Panc1 (cell line): ENCODE results near the gene WSCD2. TPM values are rescaled to one million over a fixed set of nuclear protein-coding genes. Genes with fewer than 3 reads are reported as not detected.

Source experiments
- ATAC-seq: fragments of 200-7000 bp; cut with Tn5 transposase; 2 replicates; pipeline ENCODE4 v1.9.1; 2020; ENCODE audit warnings: mild to moderate bottlenecking, moderate library complexity
- BruUV-seq: library from RNA; stranded (reverse); fragments of 400-500 nt; replicated peaks from 2 replicates; lab custom pipeline; 2021; lab: Mats Ljungman, UMichigan
- CTCF ChIA-PET: fragments of 300-600 bp; sonication (Branson Sonifier 250); formaldehyde crosslinking; loops from one replicate; lab custom pipeline; 2022; ENCODE audit warnings: antibody characterized with exemption; lab: Charles Lee
- POLR2A ChIA-PET: fragments of 300-600 bp; sonication (Branson Sonifier 250); formaldehyde crosslinking; loops from one replicate; lab custom pipeline; 2022; ENCODE audit warnings: antibody characterized with exemption; lab: Charles Lee
- DNase-seq: peaks from one replicate; pipeline ENCODE4 v3.0.0-alpha.2; 2010; ENCODE audit warnings: low read depth, low spot score
- H3K27ac ChIP-seq: 2 replicates; pipeline ENCODE4 v1.5.1; 2011; ENCODE audit warnings: mild to moderate bottlenecking, low read length, inconsistent platforms
- H3K27me3 ChIP-seq: fragments of 200-500 bp; sonication (Bioruptor generic); 2 replicates; pipeline ENCODE4 v1.6.0; 2014; ENCODE audit warnings: low read length, inconsistent platforms; ENCODE audit not compliant: control insufficient read depth, insufficient read depth
- H3K36me3 ChIP-seq: fragments of 200-500 bp; sonication (Bioruptor generic); 2 replicates; pipeline ENCODE4 v1.5.1; 2014; ENCODE audit warnings: inconsistent platforms, mild to moderate bottlenecking, low read length, moderate library complexity; ENCODE audit not compliant: control insufficient read depth, insufficient read depth
- H3K4me1 ChIP-seq: 2 replicates; pipeline ENCODE4 v1.5.1; 2011; ENCODE audit warnings: inconsistent platforms, mild to moderate bottlenecking, low read length, moderate library complexity; ENCODE audit not compliant: control insufficient read depth, insufficient read depth
- H3K4me3 ChIP-seq, 2 experiments: 2 replicates each; pipeline ENCODE4 v1.5.1; 2011 to 2012; ENCODE audit warnings: low read depth in 2 of 2, low read length in 2 of 2, mild to moderate bottlenecking in 2 of 2, inconsistent platforms in 1 of 2, moderate library complexity in 1 of 2
- H3K9me3 ChIP-seq: fragments of 200-500 bp; sonication (Bioruptor generic); 2 replicates; pipeline ENCODE4 v1.5.1; 2014; ENCODE audit warnings: low read depth, mild to moderate bottlenecking, inconsistent platforms, low read length, moderate library complexity; ENCODE audit not compliant: control insufficient read depth, insufficient read depth
- POLR2AphosphoS5 ChIP-seq: IDR thresholded peaks from 2 replicates; pipeline ENCODE4 v1.6.1; 2012; ENCODE audit warnings: mild to moderate bottlenecking, low read depth, low read length, moderate library complexity
- SIN3A ChIP-seq: IDR thresholded peaks from 2 replicates; pipeline ENCODE4 v1.6.1; 2012; ENCODE audit warnings: low read depth, mild to moderate bottlenecking, low read length, moderate library complexity, borderline replicate concordance; ENCODE audit not compliant: insufficient read depth
- TCF7L2 ChIP-seq: IDR thresholded peaks from 2 replicates; pipeline ENCODE4 v1.6.1; 2011; ENCODE audit warnings: mild to moderate bottlenecking, low read depth, low read length, inconsistent platforms
- in situ Hi-C: cut with HindIII; loops from 2 replicates; pipeline ENCODE4 v1.10.0; 2016; ENCODE audit warnings: low sequenced_read_pairs, low pct_unique_long_range_greater_than_20kb
- intact Hi-C: fragments of 100-400 bp; cut with micrococcal nuclease; formaldehyde crosslinking; loops from one replicate; pipeline ENCODE4 v1.10.0; 2022; ENCODE audit not compliant: unreplicated experiment
- total RNA-seq: library from RNA; stranded (reverse); gene quantifications from one replicate; pipeline ENCODE4 v1.2.1, GENCODE V29; 2021; ENCODE audit not compliant: unreplicated experiment
- TF ChIP-seq, protein P1 (sequence below), 2 experiments: IDR thresholded peaks; 2 replicates each; pipeline ENCODE4 v1.6.1; 2011 to 2012; ENCODE audit warnings: low read depth in 2 of 2, control low read depth in 1 of 2, low read length in 1 of 2, mild to moderate bottlenecking in 1 of 2, moderate library complexity in 1 of 2; ENCODE audit not compliant: insufficient read depth in 1 of 2
- TF ChIP-seq, protein P2 (sequence below): fragments of 450-650 bp; IDR thresholded peaks from 2 replicates; pipeline ENCODE4 v1.5.1; 2017; ENCODE audit warnings: mild to moderate bottlenecking

Gene WSCD2
- total RNA-seq, 1 experiment from 2014 or later, result 0.64 TPM

DNA sequence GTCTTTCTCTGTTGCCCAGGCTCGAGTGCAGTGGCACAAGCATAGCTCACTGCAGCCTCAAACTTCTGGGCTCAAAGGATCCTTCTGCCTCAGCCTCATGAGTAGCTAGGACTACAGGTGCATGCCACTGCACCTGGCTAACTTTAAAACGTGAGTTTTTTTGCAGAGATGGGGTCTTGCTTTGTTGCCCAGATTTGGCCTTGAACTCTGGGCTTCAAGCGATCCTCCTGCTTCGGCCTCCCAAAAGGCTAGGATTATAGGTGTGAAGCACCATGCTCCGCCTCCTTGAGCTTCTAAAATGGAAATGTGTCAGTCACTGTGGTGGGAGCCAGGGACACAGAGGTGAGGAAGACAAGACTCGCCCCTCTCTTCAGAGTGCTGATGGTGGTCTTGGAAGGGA, 45.6 kb downstream of the WSCD2 start:
- Histone ChIP-seq H3K4me3 (no peak overlapping the region), H3K4me1 (no peaks in the 10 kb centered on the region), H3K9me3 (no peaks in the 10 kb centered on the region), H3K27ac (no peak overlapping the region), H3K27me3 (peaks cover 13% of the 10 kb centered on the region), H3K36me3 (no peaks in the 10 kb centered on the region)
- TF ChIP-seq POLR2AphosphoS5, result no peak
- TF ChIP-seq TCF7L2, result no peak
- TF ChIP-seq, protein P1, sequence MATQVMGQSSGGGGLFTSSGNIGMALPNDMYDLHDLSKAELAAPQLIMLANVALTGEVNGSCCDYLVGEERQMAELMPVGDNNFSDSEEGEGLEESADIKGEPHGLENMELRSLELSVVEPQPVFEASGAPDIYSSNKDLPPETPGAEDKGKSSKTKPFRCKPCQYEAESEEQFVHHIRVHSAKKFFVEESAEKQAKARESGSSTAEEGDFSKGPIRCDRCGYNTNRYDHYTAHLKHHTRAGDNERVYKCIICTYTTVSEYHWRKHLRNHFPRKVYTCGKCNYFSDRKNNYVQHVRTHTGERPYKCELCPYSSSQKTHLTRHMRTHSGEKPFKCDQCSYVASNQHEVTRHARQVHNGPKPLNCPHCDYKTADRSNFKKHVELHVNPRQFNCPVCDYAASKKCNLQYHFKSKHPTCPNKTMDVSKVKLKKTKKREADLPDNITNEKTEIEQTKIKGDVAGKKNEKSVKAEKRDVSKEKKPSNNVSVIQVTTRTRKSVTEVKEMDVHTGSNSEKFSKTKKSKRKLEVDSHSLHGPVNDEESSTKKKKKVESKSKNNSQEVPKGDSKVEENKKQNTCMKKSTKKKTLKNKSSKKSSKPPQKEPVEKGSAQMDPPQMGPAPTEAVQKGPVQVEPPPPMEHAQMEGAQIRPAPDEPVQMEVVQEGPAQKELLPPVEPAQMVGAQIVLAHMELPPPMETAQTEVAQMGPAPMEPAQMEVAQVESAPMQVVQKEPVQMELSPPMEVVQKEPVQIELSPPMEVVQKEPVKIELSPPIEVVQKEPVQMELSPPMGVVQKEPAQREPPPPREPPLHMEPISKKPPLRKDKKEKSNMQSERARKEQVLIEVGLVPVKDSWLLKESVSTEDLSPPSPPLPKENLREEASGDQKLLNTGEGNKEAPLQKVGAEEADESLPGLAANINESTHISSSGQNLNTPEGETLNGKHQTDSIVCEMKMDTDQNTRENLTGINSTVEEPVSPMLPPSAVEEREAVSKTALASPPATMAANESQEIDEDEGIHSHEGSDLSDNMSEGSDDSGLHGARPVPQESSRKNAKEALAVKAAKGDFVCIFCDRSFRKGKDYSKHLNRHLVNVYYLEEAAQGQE (IDR thresholded peaks at IDR 0.05; ENCODE audit: insufficient read depth in 1 of 2, low read depth in 2 of 2, low read length in 1 of 2), result no peak
- TF ChIP-seq, protein P2, sequence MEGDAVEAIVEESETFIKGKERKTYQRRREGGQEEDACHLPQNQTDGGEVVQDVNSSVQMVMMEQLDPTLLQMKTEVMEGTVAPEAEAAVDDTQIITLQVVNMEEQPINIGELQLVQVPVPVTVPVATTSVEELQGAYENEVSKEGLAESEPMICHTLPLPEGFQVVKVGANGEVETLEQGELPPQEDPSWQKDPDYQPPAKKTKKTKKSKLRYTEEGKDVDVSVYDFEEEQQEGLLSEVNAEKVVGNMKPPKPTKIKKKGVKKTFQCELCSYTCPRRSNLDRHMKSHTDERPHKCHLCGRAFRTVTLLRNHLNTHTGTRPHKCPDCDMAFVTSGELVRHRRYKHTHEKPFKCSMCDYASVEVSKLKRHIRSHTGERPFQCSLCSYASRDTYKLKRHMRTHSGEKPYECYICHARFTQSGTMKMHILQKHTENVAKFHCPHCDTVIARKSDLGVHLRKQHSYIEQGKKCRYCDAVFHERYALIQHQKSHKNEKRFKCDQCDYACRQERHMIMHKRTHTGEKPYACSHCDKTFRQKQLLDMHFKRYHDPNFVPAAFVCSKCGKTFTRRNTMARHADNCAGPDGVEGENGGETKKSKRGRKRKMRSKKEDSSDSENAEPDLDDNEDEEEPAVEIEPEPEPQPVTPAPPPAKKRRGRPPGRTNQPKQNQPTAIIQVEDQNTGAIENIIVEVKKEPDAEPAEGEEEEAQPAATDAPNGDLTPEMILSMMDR, result no peak
- TF ChIP-seq SIN3A, result no peak
- ATAC-seq (no peak), DNase-seq (no peak)
- CTCF ChIA-PET, result no interaction called here
- POLR2A ChIA-PET, result no interaction called here
- BruUV-seq, result no TSS peak
- intact Hi-C loops (no loop called here), in situ Hi-C loops (no loop called here)

DNA sequence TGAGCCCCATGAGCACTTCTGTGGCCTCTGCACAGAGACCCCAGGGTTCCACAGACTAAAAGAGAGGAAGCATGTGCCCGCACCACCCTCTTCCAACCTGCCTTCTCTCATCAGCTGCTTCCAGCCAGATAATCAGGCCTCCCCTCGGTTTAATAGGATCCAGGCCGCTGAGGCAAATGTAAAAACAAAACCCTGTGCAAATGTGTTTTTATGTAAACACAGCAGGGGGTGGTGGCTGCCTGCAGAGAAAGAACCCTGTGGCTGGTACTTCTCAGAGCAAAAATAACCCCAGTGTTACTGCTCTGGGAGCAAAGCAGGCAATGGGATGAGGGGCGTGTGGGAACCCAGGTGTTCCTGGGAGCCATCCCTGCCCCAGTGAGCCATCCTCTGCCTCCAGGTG, 46.2 kb downstream of the WSCD2 start:
- Histone ChIP-seq H3K36me3 (no peaks in the 10 kb centered on the region), H3K27me3 (peaks cover 8% of the 10 kb centered on the region), H3K4me3 (no peak overlapping the region), H3K27ac (no peak overlapping the region), H3K9me3 (no peaks in the 10 kb centered on the region), H3K4me1 (no peaks in the 10 kb centered on the region)
- TF ChIP-seq POLR2AphosphoS5, result no peak
- TF ChIP-seq, protein P1 (IDR thresholded peaks at IDR 0.05; ENCODE audit: insufficient read depth in 1 of 2, low read depth in 2 of 2, low read length in 1 of 2), result no peak
- no peak for TF ChIP-seq TCF7L2
- no peak for TF ChIP-seq SIN3A
- TF ChIP-seq, protein P2, result no peak
- POLR2A ChIA-PET, result no interaction called here
- no TSS peak for BruUV-seq
- no peak for ATAC-seq
- CTCF ChIA-PET, result no interaction called here
- in situ Hi-C loops (no loop called here), intact Hi-C loops (no loop called here)
- no peak for DNase-seq
